HEK293 (cell line): ENCODE results near the gene MATN1.

Experiments
- ATF2 ChIP-seq: fragments of 450-650 bp; formaldehyde crosslinking; IDR thresholded peaks from 2 replicates; pipeline ENCODE4 v1.5.1; 2016; ENCODE audit warnings: missing biosample characterization, missing genetic modification characterization, low read depth
- ELK4 ChIP-seq: IDR thresholded peaks from 2 replicates; pipeline ENCODE4 v1.6.1; 2011; ENCODE audit warnings: mild to moderate bottlenecking, low read depth, low read length, borderline replicate concordance
- GLIS1 ChIP-seq: fragments of 450-650 bp; formaldehyde crosslinking; IDR thresholded peaks from 2 replicates; pipeline ENCODE4 v1.5.1; 2016; ENCODE audit warnings: missing biosample characterization, missing genetic modification characterization
- HOXA7 ChIP-seq: sonication (generic); formaldehyde crosslinking; IDR thresholded peaks from 2 replicates; pipeline ENCODE4 v1.8.1; 2022; ENCODE audit warnings: missing genetic modification reagents, borderline replicate concordance
- HOXC10 ChIP-seq: sonication (generic); formaldehyde crosslinking; IDR thresholded peaks from 2 replicates; pipeline ENCODE4 v1.8.1; 2023; ENCODE audit warnings: mild to moderate bottlenecking, missing genetic modification reagents
- KLF7 ChIP-seq: fragments of 450-650 bp; formaldehyde crosslinking; IDR thresholded peaks from 2 replicates; pipeline ENCODE4 v1.5.1; 2016; ENCODE audit warnings: missing biosample characterization, missing genetic modification characterization, borderline replicate concordance
- KLF9 ChIP-seq: fragments of 450-650 bp; formaldehyde crosslinking; IDR thresholded peaks from 2 replicates; pipeline ENCODE4 v1.5.1; 2016; ENCODE audit warnings: missing biosample characterization, missing genetic modification characterization, low read depth
- MZF1 ChIP-seq: fragments of 450-650 bp; formaldehyde crosslinking; IDR thresholded peaks from 2 replicates; pipeline ENCODE4 v1.5.1; 2017; ENCODE audit warnings: missing biosample characterization, missing genetic modification characterization, borderline replicate concordance
- OVOL3 ChIP-seq: fragments of 450-650 bp; formaldehyde crosslinking; IDR thresholded peaks from 2 replicates; pipeline ENCODE4 v1.5.1; 2016; ENCODE audit warnings: missing biosample characterization, missing genetic modification characterization
- PATZ1 ChIP-seq: fragments of 450-650 bp; formaldehyde crosslinking; IDR thresholded peaks from 2 replicates; pipeline ENCODE4 v1.5.1; 2016; ENCODE audit warnings: missing biosample characterization, missing genetic modification characterization
- SETDB1 ChIP-seq: IDR thresholded peaks from one replicate; pipeline ENCODE4 v1.6.1; 2017; ENCODE audit warnings: mild to moderate bottlenecking, low read length, moderate library complexity, mixed read lengths; ENCODE audit not compliant: insufficient read length
- SP7 ChIP-seq: fragments of 450-650 bp; formaldehyde crosslinking; IDR thresholded peaks from 2 replicates; pipeline ENCODE4 v1.5.1; 2016; ENCODE audit warnings: missing biosample characterization, missing genetic modification characterization
- WT1 ChIP-seq: fragments of 450-650 bp; formaldehyde crosslinking; IDR thresholded peaks from 2 replicates; pipeline ENCODE4 v1.5.1; 2016; ENCODE audit warnings: missing biosample characterization, missing genetic modification characterization
- YY2 ChIP-seq: fragments of 450-650 bp; formaldehyde crosslinking; IDR thresholded peaks from 2 replicates; pipeline ENCODE4 v1.5.1; 2016; ENCODE audit warnings: missing biosample characterization, missing genetic modification characterization
- ZBTB21 ChIP-seq: fragments of 450-650 bp; formaldehyde crosslinking; IDR thresholded peaks from 2 replicates; pipeline ENCODE4 v1.5.1; 2017; ENCODE audit warnings: missing biosample characterization, missing genetic modification characterization
- ZFHX2 ChIP-seq: fragments of 450-650 bp; formaldehyde crosslinking; conservative IDR thresholded peaks from 2 replicates; pipeline ENCODE4 v1.5.1; 2016; ENCODE audit warnings: missing biosample characterization, missing genetic modification characterization
- ZFP3 ChIP-seq: fragments of 450-650 bp; formaldehyde crosslinking; IDR thresholded peaks from 2 replicates; pipeline ENCODE4 v1.5.1; 2016; ENCODE audit warnings: low read depth, missing biosample characterization, missing genetic modification characterization
- ZNF138 ChIP-seq: fragments of 450-650 bp; formaldehyde crosslinking; IDR thresholded peaks from 2 replicates; pipeline ENCODE4 v1.5.1; 2016; ENCODE audit warnings: missing biosample characterization, missing genetic modification characterization, borderline replicate concordance
- ZNF169 ChIP-seq: fragments of 450-650 bp; formaldehyde crosslinking; IDR thresholded peaks from 2 replicates; pipeline ENCODE4 v1.5.1; 2016; ENCODE audit warnings: missing biosample characterization, missing genetic modification characterization
- ZNF18 ChIP-seq: fragments of 450-650 bp; formaldehyde crosslinking; IDR thresholded peaks from 2 replicates; pipeline ENCODE4 v1.5.1; 2016; ENCODE audit warnings: missing biosample characterization, missing genetic modification characterization
- ZNF184 ChIP-seq: fragments of 450-650 bp; IDR thresholded peaks from 2 replicates; pipeline ENCODE4 v1.5.1; 2018; ENCODE audit warnings: missing biosample characterization, mild to moderate bottlenecking, missing genetic modification characterization
- ZNF202 ChIP-seq: fragments of 450-650 bp; formaldehyde crosslinking; IDR thresholded peaks from 2 replicates; pipeline ENCODE4 v1.5.1; 2016; ENCODE audit warnings: missing biosample characterization, missing genetic modification characterization, borderline replicate concordance
- ZNF266 ChIP-seq: fragments of 450-650 bp; formaldehyde crosslinking; IDR thresholded peaks from 2 replicates; pipeline ENCODE4 v1.5.1; 2016; ENCODE audit warnings: missing biosample characterization, missing genetic modification characterization, low read depth
- ZNF302 ChIP-seq: fragments of 450-650 bp; formaldehyde crosslinking; IDR thresholded peaks from 2 replicates; pipeline ENCODE4 v1.5.1; 2016; ENCODE audit warnings: missing biosample characterization, missing genetic modification characterization, low read depth
- ZNF394 ChIP-seq: fragments of 450-650 bp; formaldehyde crosslinking; IDR thresholded peaks from 2 replicates; pipeline ENCODE4 v1.5.1; 2016; ENCODE audit warnings: missing biosample characterization, missing genetic modification characterization, mild to moderate bottlenecking, moderate library complexity, borderline replicate concordance
- ZNF416 ChIP-seq: fragments of 450-650 bp; formaldehyde crosslinking; IDR thresholded peaks from 2 replicates; pipeline ENCODE4 v1.5.1; 2016; ENCODE audit warnings: missing biosample characterization, missing genetic modification characterization
- ZNF473 ChIP-seq: fragments of 450-650 bp; formaldehyde crosslinking; IDR thresholded peaks from 2 replicates; pipeline ENCODE4 v1.5.1; 2017; ENCODE audit warnings: missing biosample characterization, missing genetic modification characterization
- ZNF514 ChIP-seq: fragments of 450-650 bp; formaldehyde crosslinking; IDR thresholded peaks from 2 replicates; pipeline ENCODE4 v1.5.1; 2016; ENCODE audit warnings: missing biosample characterization, missing genetic modification characterization
- ZNF600 ChIP-seq: fragments of 450-650 bp; formaldehyde crosslinking; IDR thresholded peaks from 2 replicates; pipeline ENCODE4 v1.5.1; 2016; ENCODE audit warnings: missing biosample characterization, missing genetic modification characterization
- ZNF660 ChIP-seq: fragments of 450-650 bp; IDR thresholded peaks from 2 replicates; pipeline ENCODE4 v1.5.1; 2018; ENCODE audit warnings: missing biosample characterization, mild to moderate bottlenecking, missing genetic modification characterization
- ZNF670 ChIP-seq: fragments of 450-650 bp; formaldehyde crosslinking; IDR thresholded peaks from 2 replicates; pipeline ENCODE4 v1.5.1; 2016; ENCODE audit warnings: missing biosample characterization, missing genetic modification characterization, low read depth
- ZNF747 ChIP-seq: fragments of 450-650 bp; formaldehyde crosslinking; IDR thresholded peaks from 2 replicates; pipeline ENCODE4 v1.5.1; 2016; ENCODE audit warnings: missing biosample characterization, missing genetic modification characterization
- ZNF837 ChIP-seq: fragments of 450-650 bp; formaldehyde crosslinking; IDR thresholded peaks from 2 replicates; pipeline ENCODE4 v1.5.1; 2016; ENCODE audit warnings: missing biosample characterization, missing genetic modification characterization
- TF ChIP-seq, protein P1 (sequence below): fragments of 450-650 bp; formaldehyde crosslinking; IDR thresholded peaks from 2 replicates; pipeline ENCODE4 v1.5.1; 2016; ENCODE audit warnings: missing biosample characterization, missing genetic modification characterization, borderline replicate concordance

MATN1 gene

DNA sequence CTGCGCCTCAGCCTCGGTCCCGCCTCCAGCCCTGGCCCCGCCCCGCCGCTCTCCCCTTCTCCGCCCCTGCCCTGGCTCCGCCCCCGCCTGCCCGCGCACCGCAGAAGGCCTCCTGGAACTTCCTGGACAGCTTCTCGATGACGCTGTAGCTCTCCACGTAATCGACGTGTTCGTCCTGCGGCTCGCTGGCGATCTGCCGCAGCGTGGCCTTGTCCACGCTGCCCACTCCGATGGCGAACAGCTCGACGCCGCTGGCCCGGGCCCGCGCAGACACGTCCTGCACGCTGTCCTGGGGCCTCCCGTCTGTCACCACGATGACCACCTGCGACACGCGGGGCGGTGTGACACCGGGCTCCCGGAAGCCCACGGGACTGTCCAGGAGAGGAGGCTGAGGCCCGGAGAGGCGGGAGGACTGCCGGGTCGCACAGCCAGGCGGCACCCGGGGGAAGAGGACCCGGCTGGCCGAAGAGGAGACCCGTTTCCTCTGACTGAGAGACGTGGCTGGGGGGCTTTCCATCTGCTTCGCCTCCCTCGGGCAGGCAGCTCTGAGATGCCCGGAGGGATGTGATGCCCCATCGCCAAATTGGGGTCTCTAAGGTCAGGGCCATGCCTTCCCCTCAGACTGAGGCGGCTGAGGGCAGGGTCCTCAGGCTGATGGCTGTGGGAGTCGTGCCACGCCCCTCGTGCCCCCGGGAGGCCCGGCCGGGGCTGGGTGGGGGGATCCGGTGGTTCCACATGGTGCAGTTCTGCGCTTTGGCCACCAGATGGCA is 4.6 kb downstream of the MATN1 start (continued):
- no peak for TF ChIP-seq ZNF747
- TF ChIP-seq ZNF302 (tag by site-specific recombination): no peak
- TF ChIP-seq ZNF184 (tag by site-specific recombination): no peak
- TF ChIP-seq ATF2: no peak
- no peak for TF ChIP-seq ZNF266 (tag by site-specific recombination)
- TF ChIP-seq KLF9: peak; percentile 95
- TF ChIP-seq MZF1 (tag by site-specific recombination): no peak
- TF ChIP-seq ZNF138 (tag by site-specific recombination): no peak
- TF ChIP-seq PATZ1 (tag by site-specific recombination): peak; percentile 99
- TF ChIP-seq ZNF18 (tag by site-specific recombination): no peak
- peak; percentile 48 for TF ChIP-seq SP7 (tag by site-specific recombination)
- TF ChIP-seq ZNF514 (tag by site-specific recombination): no peak
- TF ChIP-seq ZNF394 (tag by site-specific recombination): peak; percentile 15; the same call in 1 of the 2 replicates
- no peak for TF ChIP-seq ELK4
- no peak; the same call in 1 of the 2 replicates for TF ChIP-seq ZNF660
- no peak for TF ChIP-seq ZNF670 (tag by site-specific recombination)
- TF ChIP-seq ZNF473 (tag by site-specific recombination): no peak
- TF ChIP-seq WT1 (tag by site-specific recombination): no peak
- no peak for TF ChIP-seq HOXA7 (CRISPR knock-in tag)
- TF ChIP-seq ZFP3 (tag by site-specific recombination): no peak
- no peak for TF ChIP-seq OVOL3
- TF ChIP-seq ZNF600 (tag by site-specific recombination): peak; percentile 64; the same call in 1 of the 2 replicates
- TF ChIP-seq, protein P1, sequence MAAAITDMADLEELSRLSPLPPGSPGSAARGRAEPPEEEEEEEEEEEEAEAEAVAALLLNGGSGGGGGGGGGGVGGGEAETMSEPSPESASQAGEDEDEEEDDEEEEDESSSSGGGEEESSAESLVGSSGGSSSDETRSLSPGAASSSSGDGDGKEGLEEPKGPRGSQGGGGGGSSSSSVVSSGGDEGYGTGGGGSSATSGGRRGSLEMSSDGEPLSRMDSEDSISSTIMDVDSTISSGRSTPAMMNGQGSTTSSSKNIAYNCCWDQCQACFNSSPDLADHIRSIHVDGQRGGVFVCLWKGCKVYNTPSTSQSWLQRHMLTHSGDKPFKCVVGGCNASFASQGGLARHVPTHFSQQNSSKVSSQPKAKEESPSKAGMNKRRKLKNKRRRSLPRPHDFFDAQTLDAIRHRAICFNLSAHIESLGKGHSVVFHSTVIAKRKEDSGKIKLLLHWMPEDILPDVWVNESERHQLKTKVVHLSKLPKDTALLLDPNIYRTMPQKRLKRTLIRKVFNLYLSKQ (tag by site-specific recombination): no peak
- no peak for TF ChIP-seq ZNF416 (tag by site-specific recombination)
- no peak for TF ChIP-seq YY2
- peak; percentile 20; the same call in 1 of the 2 replicates for TF ChIP-seq KLF7 (tag by site-specific recombination)
- TF ChIP-seq ZBTB21 (tag by site-specific recombination): peak; percentile 93
- TF ChIP-seq ZNF202: no peak
- TF ChIP-seq GLIS1: peak; percentile 89
- no peak for TF ChIP-seq SETDB1
- TF ChIP-seq ZFHX2: peak; percentile 75
- no peak for TF ChIP-seq HOXC10 (CRISPR knock-in tag)
- no peak for TF ChIP-seq ZNF169
- TF ChIP-seq ZNF837 (tag by site-specific recombination): no peak
